Cardiac septum (tissue), 1 donor: ENCODE data around the gene GLTP. TPM values are rescaled to one million over a fixed set of nuclear protein-coding genes. Genes with fewer than 3 reads are reported as not detected.
A peak's percentile ranks its signal among the peaks of the same experiment; 100 is the strongest.
"Not testable (repeated sequence)": the region's sequence is repeated elsewhere in the genome, so short reads cannot be mapped to it uniquely, and the experiment has no call there.

Source experiments
- DNase-seq: peaks from one replicate; pipeline ENCODE4 v3.0.0-alpha.2; 2020; ENCODE audit warnings: low spot score
- intact Hi-C: fragments of 100-400 bp; cut with DNase I; formaldehyde crosslinking; loops from one replicate; pipeline ENCODE4 v1.14.0; 2022
- long read RNA-seq: library from polyadenylated mRNA; unstranded; transcript quantifications from one replicate; pipeline ENCODE4 v2.0.0, GENCODE V29; 2021
- total RNA-seq: library from RNA; stranded (reverse); fragmentation: NEBNext Ultra II Directional; extraction: Animal tissue kit (Norgen Biotek cat#: 25700); gene quantifications from one replicate; pipeline ENCODE4 v1.2.1, GENCODE V29; 2021
- donor health status: DM: no; HTN: no; CAD: no.

Gene GLTP, protein sequence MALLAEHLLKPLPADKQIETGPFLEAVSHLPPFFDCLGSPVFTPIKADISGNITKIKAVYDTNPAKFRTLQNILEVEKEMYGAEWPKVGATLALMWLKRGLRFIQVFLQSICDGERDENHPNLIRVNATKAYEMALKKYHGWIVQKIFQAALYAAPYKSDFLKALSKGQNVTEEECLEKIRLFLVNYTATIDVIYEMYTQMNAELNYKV
- total RNA-seq = 23.3 TPM
- long read RNA-seq, transcript GLTP-201 (5 exons, 2,356 nt) = major isoform, 70 of 93 reads
- long read RNA-seq, partial matches to known transcripts = 4 of 93 reads
- long read RNA-seq, other reads (novel, unspliced or antisense) = 17 of 93 reads

- intact Hi-C loops = loop anchor here (2.0 kb wide), 1 partner anchor 75 kb away; no protein-coding TSS in a partner anchor
- peak; percentile 95 for DNase-seq
Observed at GRCh38 chr12:109880043-109880931, at the start of gene GLTP. Gene GLTP, minus strand, starts transcription at chr12:109880541. Its CDS starts 167 bp downstream, at chr12:109880374.

GRCh38 chr12:109929326-109929725 is 49.0 kb upstream of the GLTP start:
- DNase-seq, intact Hi-C loops: not testable (repeated sequence)

GRCh38 chr12:109928058-109928656 is 47.8 kb upstream of the GLTP start:
- DNase-seq = no peak
- intact Hi-C loops = no loop called here

DNA sequence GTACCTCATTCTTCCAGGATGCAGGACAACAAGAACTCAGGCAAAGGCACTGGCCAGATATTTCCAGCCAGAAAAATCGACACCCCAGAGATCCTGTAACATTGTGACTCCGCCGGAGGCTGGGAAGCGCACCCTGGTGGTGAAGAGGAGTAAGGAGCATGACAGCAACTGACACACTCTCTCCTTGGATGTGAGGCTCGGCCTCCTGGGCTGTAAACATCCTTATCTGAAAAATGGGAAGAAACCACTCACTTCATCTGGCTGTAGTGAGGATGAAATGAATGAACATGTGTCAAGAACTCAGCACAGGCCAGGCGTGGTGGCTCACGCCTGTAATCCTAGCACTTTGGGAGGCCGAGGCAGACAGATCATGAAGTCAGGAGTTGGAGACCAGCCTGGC is 47.3 kb upstream of the GLTP start:
- DNase-seq = no peak
- intact Hi-C loops = no loop called here

DNA sequence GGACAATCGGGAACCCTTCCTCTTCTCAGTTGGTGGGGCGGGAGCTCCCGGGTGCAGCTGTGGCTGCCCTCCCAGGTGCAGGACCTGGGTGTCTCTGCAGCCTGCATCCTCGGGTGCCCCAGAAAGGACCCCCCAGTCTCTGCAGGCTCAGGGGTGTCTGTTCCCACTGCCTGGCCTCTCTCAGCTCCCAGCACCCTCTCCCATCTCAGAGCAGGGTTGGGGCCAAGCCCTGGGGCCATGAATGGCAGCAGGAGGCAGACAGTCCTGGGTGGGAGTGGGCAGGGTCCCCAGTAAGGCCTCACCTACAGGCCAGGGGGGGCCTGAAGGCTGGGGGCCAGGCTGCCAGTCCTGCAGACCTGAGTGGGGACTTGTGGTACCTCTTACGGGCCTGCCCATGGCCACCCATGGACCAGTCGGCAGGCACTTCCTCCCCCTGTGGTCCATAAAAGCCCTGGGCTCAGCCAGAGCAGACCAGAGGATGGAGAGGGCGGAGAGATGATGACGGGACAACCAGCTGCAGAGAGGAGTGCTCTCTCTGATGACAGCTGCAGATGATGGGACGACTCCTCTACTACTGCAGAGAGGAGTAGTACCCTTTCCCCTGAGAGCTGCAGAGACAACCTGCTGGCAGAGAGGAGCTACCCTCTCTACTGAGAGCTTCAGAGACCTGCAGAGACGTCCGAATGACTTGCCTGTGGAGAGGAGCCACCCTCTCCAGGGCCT is 46.3 kb upstream of the GLTP start:
- DNase-seq = no peak
- intact Hi-C loops = no loop called here

DNA sequence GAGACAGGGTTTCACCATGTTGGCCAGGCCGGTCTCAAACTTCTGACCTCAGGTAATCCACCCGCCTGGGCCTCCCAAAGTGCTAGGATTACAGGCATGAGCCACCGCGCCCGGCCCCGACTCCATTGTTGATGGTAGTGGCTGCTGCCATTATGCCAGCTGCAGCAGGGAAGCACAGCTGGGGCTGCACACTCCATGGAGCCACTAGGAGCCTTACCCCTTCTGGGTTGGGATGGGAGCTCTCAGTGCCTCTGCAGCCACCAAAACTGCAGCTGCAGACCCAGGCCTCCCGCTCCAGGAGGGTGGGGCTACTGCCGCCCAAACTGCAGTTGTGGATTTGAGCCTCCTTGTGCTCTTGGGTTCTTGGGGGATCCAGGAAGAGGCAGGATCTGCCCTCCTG is 45.7 kb upstream of the GLTP start:
- intact Hi-C loops = no loop called here

GRCh38 chr12:109925185-109925840 is 45.0 kb upstream of the GLTP start:
- DNase-seq = no peak
- intact Hi-C loops = no loop called here

More for the DNA sequence above, 45.7 kb upstream of the GLTP start:
- DNase-seq = no peak

DNA sequence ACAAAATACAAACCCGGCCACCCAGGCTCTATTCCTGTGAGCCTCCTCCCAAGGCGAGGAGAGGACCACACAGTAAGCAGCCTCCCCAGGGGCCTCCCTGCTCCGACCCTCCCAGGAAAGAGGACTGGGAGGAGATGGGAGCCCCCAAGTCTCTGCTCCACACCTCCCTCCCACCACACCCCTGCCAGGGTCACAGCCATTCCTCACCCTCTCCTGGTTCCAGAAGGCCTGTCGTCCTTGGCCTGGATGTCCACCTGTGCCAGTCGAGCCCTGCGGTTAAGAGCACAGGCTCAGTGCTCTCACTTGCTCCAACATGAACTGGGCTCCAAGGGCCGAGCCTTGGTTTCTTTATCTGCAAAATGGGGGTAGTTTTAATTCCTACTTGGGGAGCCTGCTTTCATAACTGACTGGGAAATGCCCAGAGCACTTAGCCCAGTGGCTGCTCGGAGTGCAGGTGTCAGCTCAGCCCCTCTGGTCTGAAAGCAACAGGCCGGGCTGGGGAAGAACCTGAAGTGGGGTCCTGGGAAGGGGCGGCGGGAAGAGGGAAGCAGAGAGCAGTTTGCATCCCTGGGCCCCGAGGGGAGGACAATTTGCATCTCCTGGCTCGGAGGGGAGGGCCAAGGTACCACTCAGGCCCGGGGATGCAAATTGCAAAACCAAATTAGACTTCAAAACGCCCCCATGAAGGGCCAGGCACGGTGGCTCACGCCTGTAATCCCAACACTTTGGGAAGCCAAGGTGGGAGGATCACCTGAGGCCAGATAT is 43.3 kb upstream of the GLTP start:
- no peak for DNase-seq
- intact Hi-C loops = no loop called here

- intact Hi-C loops = no loop called here
- DNase-seq = no peak
Observed at GRCh38 chr12:109923038-109923437, 42.7 kb upstream of the GLTP start.

GRCh38 chr12:109921982-109922381 is 41.6 kb upstream of the GLTP start:
- no peak for DNase-seq
- intact Hi-C loops = no loop called here

- intact Hi-C loops = no loop called here
- no peak for DNase-seq
Observed at GRCh38 chr12:109920261-109920780, 40.0 kb upstream of the GLTP start.

DNA sequence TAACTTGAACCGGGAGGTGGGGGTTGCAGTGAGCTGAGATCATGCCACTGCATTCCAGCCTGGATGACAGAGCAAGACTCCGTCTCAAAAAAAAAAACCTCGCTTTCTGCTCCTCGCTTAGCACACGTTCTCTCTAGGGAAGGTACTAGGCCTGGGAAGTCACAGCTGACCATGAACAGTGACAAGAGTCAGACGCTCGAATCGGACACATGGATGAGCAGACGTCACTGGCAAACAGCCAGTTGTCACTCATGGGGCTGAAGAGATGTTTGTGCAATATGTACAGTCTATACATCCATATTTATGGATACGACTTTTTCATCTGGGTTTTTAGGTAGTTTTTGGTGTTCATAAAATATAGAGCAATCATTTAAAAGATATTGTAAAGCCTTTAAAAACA is 39.1 kb upstream of the GLTP start:
- intact Hi-C loops = no loop called here
- DNase-seq = no peak

GRCh38 chr12:109916045-109916444 is 35.7 kb upstream of the GLTP start:
- DNase-seq = no peak
- intact Hi-C loops = no loop called here

DNA sequence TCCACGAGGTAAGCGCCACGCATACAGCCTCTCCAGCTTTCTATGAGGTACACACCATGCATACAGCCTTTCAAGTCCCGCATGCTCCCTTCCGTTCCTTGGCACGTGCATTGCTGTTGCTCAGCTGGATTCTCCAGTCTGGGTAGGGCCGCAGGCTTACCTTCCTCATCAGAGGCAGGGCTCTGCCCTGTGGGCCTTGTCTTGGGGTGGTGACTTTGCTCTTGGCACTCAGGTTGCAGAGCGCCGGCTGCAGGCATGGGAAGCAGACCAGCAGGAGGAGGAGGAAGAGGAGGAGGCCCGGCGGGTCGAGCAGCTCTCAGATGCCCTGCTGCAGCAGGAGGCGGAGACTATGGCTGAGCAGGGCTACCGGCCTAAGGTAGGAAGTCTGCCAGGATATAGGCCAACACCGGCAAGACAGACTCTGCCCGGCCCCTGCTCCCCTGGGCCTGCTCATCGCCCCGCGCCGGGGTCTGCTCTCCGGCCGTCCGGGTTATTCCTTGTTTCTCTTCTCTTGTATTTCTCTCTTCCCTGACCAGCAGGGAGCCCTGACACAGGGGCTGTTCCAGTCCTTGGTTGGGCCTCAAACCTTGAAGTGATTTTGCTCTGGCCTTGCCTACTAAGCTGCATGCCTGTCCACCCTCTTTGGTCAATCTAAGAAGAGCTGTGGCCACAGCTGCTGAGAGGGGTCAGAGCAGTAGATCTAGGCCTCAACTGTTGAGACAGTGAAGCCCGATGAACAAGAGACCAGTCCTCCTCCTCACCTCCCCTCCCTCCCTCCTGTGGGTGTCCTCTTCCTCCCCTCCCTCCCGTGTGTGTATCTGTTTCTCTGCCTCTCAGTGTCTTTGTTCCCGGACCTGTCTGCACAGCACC is 35.1 kb upstream of the GLTP start:
- intact Hi-C loops = no loop called here
- no peak for DNase-seq

DNA sequence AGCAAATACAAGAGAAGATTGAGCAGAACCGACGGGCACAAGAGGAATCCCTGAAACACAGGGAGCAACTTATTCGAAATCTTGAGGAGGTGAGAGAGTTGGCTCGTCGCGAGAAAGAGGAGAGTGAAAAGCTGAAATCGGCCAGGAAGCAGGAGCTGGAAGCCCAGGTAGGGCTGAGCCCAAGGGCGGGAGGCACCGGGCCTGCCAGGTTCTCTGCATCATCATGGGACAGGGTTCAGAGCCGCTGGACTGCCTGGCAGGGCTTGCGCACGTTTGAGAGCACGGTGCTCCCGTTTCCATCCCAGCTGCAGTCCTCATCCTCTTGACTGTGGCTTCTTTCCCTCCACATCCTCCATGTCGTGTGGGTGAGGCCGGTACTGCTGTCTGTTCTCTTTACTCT is 34.1 kb upstream of the GLTP start:
- intact Hi-C loops = no loop called here
- no peak for DNase-seq

GRCh38 chr12:109912855-109913321 is 32.5 kb upstream of the GLTP start:
- intact Hi-C loops = no loop called here
- DNase-seq = no peak

DNA sequence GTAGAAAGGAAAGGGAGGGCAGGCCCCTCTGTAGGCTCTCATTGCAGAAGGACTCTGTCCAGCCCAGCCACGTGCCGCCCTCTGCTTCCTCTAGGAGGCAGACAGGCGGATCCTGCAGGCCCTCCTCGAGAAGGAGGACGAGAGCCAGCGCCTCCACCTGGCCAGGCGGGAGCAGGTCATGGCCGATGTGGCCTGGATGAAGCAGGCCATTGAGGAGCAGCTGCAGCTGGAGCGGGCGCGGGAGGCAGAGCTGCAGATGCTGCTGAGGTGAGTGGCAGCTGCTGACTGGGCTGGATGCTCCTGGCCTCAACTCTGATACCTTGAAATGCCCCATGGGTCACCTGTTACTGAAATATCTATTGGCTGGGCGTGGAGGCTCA is 30.6 kb upstream of the GLTP start:
- no peak for DNase-seq
- intact Hi-C loops = no loop called here
